ENCODE results near the gene STH. TPM values are rescaled to one million over a fixed set of nuclear protein-coding genes. Genes with fewer than 3 reads are reported as not detected.

Gene STH
- total and polyA plus RNA-seq, 2 of the 4 experiments (the other 2 are of a cell fraction), result not detected

DNA sequence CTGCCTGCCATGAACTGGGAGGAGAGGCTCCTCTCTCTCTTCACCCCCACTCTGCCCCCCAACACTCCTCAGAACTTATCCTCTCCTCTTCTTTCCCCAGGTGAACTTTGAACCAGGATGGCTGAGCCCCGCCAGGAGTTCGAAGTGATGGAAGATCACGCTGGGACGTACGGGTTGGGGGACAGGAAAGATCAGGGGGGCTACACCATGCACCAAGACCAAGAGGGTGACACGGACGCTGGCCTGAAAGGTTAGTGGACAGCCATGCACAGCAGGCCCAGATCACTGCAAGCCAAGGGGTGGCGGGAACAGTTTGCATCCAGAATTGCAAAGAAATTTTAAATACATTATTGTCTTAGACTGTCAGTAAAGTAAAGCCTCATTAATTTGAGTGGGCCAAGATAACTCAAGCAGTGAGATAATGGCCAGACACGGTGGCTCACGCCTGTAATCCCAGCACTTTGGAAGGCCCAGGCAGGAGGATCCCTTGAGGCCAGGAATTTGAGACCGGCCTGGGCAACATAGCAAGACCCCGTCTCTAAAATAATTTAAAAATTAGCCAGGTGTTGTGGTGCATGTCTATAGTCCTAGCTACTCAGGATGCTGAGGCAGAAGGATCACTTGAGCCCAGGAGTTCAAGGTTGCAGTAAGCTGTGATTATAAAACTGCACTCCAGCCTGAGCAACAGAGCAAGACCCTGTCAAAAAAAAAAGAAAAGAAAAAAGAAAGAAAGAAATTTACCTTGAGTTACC, 36.7 kb upstream of the STH start:
- Histone ChIP-seq H3K36me3 (ENCODE audit: control insufficient read depth, insufficient read depth, low read length) (no peaks in the 10 kb centered on the region), H3K9me1 (ENCODE audit: insufficient read depth, low read length) (no peaks in the 10 kb centered on the region), H3K18ac (ENCODE audit: low read depth, low read length) (no peak overlapping the region), H3K9me3 (ENCODE audit: control insufficient read depth, insufficient read depth, low read length) (no peaks in the 10 kb centered on the region), H4K91ac (ENCODE audit: insufficient read depth, low read depth, low read length) (no peak overlapping the region), H2AK5ac (ENCODE audit: low read depth, low read length) (no peak overlapping the region), H2BK15ac (ENCODE audit: low read depth, low read length) (no peak overlapping the region), H2AK9ac (replicated peaks; ENCODE audit: low read depth, low read length, poor library complexity) (no peak overlapping the region), H3K14ac (replicated peaks; ENCODE audit: low read depth, low read length) (no peak overlapping the region), H3K27ac (ENCODE audit: insufficient read depth, low read length) (no peak overlapping the region), H3K4ac (ENCODE audit: low read depth, low read length) (no peak overlapping the region), H3K9ac (ENCODE audit: low read depth, low read length) (no peak overlapping the region), H3K79me1 (ENCODE audit: low read depth in 1 of 2, low read length in 2 of 2) (no peaks in the 10 kb centered on the region), H4K20me1 (ENCODE audit: insufficient read depth, low read length) (no peaks in the 10 kb centered on the region), H4K8ac (ENCODE audit: low read depth in 2 of 2, low read length in 2 of 2) (no peak overlapping the region), H3K4me2 (ENCODE audit: low read depth, low read length) (no peak overlapping the region), H3K56ac (ENCODE audit: extremely low read depth, insufficient read depth, low read length) (no peak overlapping the region), H2BK20ac (ENCODE audit: low read depth, low read length) (no peak overlapping the region), H3K4me1 (ENCODE audit: control insufficient read depth, insufficient read depth, low read length) (no peaks in the 10 kb centered on the region), H3K27me3 (ENCODE audit: control insufficient read depth, insufficient read depth, low read length) (peaks cover 36% of the 10 kb centered on the region), H2BK5ac (ENCODE audit: low read depth, low read length, poor library complexity, severe bottlenecking) (no peak overlapping the region), H2AFZ (replicated peaks; ENCODE audit: low read length, poor library complexity) (no peak overlapping the region), H3K4me3 (ENCODE audit: insufficient read depth, low read depth, low read length) (no peak overlapping the region), H4K5ac (ENCODE audit: low read depth, low read length) (no peak overlapping the region), H3K23ac (ENCODE audit: low read depth, low read length) (no peak overlapping the region), H2BK120ac (ENCODE audit: low read depth, low read length) (no peak overlapping the region)
- 66% methylated on average over 8 of the region's 12 CpGs; no CpG with 5 or more reads in 1 of the 2 experiments for WGBS, 2 experiments (ENCODE audit: extremely low coverage in 2 of 2, insufficient read length in 1 of 2)
- in situ Hi-C loops (cut with MboI; ENCODE audit: low sequenced_read_pairs), result no loop called here
- ATAC-seq (ENCODE audit: low read depth), result no peak
- POLR2A ChIA-PET (ENCODE audit: unreplicated experiment), result no interaction called here
- DNase-seq, result no peak
- dilution Hi-C loops (cut with HindIII; ENCODE audit: low sequenced_read_pairs, unreplicated experiment), result no loop called here
- CTCF ChIA-PET, result no interaction called here
- TF ChIP-seq RFX5 (IDR thresholded peaks at IDR 0.05; ENCODE audit: low read depth, low read length) (no peak), SMC3 (IDR thresholded peaks at IDR 0.05; ENCODE audit: low read depth, low read length) (no peak), CTCF (conservative IDR thresholded peaks at IDR 0.05; ENCODE audit: low read depth, low read length) (no peak), CHD1 (IDR thresholded peaks at IDR 0.05; ENCODE audit: low read depth, low read length) (no peak), RCOR1 (IDR thresholded peaks at IDR 0.05; ENCODE audit: insufficient replicate concordance, low read length) (no peak), MAFK (IDR thresholded peaks at IDR 0.05; ENCODE audit: low read depth, low read length) (no peak), BHLHE40 (IDR thresholded peaks at IDR 0.05; ENCODE audit: low read depth, low read length) (no peak)
- TF ChIP-seq, protein P1, sequence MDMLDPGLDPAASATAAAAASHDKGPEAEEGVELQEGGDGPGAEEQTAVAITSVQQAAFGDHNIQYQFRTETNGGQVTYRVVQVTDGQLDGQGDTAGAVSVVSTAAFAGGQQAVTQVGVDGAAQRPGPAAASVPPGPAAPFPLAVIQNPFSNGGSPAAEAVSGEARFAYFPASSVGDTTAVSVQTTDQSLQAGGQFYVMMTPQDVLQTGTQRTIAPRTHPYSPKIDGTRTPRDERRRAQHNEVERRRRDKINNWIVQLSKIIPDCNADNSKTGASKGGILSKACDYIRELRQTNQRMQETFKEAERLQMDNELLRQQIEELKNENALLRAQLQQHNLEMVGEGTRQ (IDR thresholded peaks at IDR 0.05; ENCODE audit: low read depth, low read length), result no peak
- BruUV-seq (replicated peaks), result no TSS peak
- intact Hi-C loops (cut with micrococcal nuclease), result no loop called here

All from IMR-90 (cell line).